HG03520 (cell line): ENCODE data around the gene PARVA.

Source experiments
- ATAC-seq: cut with Tn5 transposase; IDR thresholded peaks from one replicate; pipeline ENCODE4 v1.9.1; 2021; ENCODE audit warnings: mild to moderate bottlenecking, moderate library complexity; ENCODE audit not compliant: unreplicated experiment

The PARVA gene

DNA sequence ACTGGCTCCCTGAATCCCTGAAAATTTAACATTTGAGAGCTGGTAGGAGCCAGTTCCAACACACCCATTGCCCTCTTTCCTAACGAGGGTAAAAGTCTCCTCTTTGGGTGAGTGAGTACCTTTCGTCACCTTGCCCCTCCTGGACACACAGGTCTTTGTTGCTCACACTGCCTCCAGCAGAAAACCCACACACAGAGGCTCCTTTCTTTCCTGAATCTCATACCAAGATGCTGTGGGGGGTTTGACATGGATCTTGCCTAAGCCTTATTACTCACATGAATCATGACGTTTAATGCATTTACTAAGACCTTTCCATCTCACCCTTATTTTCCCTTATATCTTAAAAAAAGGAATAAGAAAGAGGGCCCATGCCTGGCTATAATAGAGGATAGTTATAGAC lies 53.0 kb downstream of the PARVA start:
- no peak for ATAC-seq

DNA sequence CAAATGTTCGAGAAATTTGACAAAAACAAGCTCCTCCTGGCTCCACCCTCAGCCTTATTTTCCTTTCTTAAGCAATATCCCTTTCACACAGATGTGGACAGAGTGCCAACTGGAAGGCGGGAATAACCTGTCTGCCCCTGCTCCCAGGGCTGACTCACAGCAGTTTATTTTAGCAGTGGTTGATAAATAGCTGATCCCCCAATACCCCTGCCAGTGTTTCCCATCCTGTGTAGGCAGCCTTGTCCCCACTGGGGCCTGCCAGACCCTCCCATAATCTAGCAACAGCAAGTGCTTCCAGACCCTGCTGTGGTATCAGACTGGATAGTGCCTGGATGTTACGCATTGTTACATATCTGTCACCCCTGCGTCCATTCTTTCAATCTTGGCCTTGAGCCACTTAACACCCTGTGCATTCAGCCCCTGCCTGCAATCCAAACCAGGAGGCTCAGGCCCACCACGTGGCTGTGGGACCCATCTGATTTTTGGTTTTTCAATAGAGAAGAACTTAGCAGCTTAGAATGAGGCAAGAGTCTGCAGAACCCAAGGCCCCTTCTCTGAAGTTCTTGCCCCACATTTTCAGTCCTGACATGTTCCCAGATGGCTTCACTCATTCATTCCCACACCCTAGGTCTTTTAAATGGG lies 53.7 kb downstream of the PARVA start:
- no peak for ATAC-seq

DNA sequence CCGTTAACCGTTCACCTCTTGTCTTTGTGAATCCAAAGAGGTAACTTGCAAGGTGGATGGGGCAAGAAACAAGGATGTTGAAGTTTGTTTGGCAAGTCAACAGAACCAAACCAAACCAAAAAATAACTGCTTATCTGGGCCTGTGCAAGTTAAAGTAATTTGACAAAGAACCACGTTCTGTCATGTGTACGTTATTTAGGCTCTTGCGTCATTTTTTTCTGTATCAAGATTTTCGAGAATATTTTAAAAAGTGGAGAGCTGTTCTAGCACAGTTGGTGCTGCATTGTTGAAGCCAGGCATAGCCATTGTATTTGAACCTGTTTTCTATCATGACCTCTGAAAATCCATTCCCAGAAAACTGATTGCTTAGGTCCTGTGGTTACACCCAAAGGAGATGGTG lies 55.1 kb downstream of the PARVA start:
- no peak for ATAC-seq

DNA sequence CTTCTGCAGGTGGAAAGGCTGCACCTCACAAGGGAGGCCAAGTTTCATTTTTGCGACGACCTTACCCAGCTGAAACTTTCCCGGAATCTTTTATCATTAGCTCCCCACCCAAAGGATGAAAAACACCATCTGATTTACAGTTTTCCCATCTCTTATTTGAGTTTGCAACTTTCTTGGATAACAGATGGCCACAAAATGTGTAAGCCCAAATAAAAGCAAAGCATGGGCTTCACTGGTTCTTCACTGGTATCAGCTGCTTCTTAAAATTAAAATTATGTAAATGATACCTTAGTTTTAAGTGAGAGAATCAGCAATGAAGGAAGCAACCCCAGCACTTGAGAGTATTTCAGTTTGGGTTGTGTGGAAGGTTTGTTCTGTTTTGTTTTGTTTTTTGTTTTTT lies 55.8 kb downstream of the PARVA start:
- no peak for ATAC-seq

DNA sequence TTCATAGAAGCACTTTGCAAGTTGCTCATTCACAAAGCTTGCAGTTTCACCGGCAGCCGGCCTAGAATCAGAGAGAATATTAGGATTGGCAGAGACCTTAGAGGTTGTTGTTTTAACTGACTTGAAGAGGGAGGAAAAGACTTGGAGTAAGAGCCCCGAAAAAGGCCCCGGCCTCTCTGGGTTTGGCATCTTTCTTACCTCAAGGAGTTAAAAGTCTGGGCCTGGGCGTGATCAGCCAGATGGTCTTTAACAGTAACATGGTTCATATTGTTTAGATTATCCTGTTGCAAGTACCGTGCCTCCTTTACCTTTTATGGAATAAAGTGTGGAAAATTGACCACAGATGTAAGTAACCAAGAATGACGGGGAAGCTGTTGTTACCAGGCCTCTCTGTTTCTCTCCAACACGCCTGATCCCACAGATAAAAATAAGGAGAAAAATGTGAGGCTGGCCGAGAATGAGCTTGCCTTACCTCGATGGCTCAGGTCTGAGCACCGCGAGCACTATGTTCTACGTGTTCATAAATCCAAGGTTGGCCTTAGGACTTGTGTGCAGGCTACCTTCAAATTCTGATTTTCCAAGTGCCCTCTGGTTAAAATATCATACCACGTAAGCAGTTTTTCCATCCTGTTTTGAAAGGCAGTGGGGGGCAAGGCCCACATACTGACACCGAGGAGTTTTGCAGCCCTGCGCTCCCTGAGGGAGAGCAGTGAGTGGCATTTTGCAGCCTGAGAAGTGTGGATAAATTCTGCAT lies 56.4 kb downstream of the PARVA start:
- ATAC-seq = no peak

DNA sequence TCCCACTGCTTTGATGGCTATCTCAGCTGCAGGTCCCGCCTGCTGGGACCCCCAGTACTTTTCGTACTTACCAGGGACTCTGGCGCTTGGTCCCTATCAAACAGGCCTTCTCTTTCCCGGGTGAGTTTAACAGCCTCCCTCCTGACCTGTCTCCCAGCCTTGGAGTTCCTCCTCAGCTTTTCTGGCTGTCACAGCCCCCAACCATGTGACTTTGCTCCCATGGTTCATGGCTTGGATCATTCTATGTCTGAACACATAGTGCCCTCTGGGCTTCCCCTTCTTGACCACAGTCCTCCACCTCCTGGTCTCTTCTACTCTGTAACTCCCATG lies 56.9 kb downstream of the PARVA start:
- ATAC-seq = no peak

DNA sequence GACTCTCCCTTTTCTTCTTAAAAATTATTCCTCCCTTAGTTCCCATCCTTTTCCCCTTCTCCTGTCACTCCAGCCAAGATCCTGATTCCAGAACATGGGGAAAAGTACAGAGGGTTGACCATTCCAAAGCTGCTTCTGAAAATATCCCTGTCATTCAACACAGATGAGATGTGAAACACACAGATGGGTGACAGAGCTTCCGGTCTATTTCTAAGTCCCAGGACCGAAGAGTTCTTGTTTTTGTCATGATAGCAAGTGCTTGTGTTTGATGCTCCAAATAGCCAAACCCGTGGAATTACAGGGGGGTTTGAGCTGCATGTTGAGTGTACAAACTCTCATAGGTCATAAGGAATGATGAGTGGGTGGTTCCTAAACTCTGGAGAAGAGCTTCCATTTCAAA lies 57.9 kb downstream of the PARVA start:
- ATAC-seq = no peak

DNA sequence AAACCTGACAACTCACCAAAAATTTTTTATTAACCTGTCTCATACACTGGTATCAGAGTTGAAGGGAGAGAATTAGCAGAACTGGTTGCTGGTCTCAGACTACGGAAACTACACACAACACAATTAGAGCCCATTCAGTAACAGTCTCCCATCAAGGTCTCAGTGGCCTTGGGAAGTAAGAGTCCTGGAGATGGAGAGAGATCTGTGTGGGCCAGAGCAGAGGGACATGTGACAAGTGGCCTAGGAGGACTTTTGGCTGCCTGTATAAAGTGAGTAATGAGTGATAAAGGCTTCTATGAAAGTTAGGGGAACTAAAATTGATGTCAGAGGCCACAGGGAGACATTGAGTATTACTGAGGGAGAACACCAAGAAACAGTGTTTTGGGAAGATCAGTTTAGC lies 58.9 kb downstream of the PARVA start:
- ATAC-seq = no peak

DNA sequence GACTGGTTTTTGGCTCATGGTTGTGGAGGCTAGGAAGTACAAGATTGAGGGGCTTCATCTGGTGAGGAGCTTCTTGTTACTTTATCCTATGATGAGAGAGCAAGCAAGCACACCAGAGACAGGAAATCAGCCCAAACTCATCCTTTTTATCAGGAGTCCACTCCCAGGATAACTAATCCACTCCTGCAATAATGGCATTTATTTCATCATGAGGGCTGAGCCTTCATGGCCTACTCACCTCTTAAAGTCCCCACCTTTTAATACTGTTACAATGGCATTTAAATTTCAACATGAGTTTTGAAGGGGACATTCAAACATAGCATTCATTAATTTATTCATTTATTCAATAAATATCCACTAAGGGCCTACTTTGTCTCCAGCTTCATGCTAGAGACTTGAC lies 60.9 kb downstream of the PARVA start:
- ATAC-seq = no peak

DNA sequence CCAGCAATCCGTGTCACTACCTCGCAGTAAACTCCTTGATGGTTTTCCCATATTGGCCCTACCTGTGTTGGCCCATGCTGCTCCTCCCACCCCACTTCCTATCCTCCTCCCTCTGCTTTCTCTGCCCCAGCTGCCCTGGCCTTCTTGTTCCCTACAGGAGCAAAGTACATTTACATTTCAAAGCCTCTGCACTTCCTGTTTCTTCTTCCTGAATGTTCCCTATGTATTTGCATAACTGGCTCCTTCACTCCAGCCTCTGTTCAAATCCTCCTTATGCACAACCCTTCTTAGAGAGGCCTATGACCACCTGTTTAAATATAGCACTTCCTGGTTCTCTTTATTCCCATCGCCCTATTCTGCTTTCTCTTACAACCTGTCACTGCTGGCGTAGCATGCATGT lies 62.2 kb downstream of the PARVA start:
- ATAC-seq = no peak

DNA sequence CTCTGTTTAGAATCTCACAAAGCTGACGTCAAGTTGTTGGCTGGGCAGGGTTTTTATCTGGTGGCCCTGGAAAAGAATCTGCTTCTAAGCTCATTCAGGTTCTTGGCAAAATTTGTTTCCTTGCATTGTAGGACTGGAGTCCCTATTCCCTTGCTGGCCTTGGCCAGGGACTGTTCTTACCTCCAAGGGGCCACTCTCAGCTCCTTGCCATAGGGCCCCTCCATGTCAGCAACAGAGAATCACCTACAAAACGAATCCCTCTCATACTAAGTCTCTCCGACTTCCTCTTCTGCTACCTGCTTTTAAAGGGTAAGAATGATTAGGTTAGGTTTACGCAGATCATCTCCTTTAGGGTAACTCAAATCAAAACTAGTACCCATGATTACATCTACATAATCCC lies 63.2 kb downstream of the PARVA start:
- no peak for ATAC-seq

DNA sequence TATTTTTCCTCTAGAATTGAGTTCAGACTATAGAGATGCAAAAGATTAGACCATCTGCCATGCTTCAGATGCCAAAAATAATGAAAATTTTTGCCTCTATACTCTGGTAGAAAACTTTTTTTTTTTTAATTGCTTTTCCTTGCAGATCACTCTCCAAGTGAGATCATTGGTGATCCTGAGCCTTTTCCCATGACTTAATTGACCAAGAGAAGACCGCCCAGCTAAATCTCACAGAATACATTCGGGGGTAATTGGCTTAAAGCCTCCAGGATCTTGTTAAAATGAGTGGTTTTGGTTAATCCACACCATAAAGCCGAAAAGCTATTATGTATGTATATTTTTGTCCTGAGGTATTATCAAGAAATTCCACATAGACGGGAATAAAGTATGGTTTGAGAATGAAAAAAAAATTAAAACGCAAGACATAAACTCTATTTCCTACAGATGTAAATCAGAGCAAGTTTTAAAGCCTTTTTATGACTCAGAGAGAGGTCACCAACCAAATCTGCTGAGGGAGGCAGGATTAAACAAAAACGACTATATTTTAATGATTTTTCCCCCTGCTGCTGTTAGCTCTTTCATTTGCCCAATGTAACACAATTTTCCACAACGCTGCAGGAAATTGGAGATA lies 64.0 kb downstream of the PARVA start:
- ATAC-seq = no peak

DNA sequence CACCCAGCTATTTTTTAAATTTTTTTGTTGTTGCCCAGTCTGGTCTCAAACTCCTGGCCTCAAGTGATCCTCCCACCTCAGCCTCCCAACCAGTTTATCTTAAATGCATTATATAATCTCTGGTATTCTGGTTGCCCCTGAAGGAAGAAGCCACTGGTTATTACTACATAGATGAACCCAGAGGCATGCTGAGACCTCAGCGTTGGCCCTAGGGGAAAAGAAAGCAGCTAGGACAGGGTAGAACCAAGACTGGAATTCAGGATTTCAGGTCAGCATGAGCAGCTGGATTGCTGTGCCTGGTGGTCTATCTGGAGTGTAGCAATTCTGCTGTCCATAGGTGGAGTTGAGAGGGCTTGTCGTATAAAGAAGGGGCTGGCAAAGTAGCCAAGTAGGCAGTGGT lies 67.2 kb downstream of the PARVA start:
- no peak for ATAC-seq

DNA sequence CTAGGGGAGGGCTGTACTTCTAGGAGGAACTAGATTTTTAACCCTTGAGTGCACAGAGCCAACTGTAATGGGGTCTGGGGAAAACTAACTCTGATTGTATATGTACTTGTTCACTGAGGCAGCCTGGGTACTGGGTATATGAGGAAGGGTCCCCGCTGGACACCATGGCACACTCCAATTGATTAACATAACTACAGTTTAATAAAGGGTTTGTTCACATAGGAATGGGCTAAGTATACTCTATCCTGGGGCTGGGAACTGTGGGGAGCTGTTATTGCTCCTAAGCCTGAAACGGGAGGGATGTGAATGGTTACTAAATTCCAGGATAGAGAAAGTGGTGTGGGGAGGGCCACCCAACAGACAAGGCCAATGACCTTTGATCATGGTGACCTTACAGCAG lies 67.6 kb downstream of the PARVA start:
- no peak for ATAC-seq

DNA sequence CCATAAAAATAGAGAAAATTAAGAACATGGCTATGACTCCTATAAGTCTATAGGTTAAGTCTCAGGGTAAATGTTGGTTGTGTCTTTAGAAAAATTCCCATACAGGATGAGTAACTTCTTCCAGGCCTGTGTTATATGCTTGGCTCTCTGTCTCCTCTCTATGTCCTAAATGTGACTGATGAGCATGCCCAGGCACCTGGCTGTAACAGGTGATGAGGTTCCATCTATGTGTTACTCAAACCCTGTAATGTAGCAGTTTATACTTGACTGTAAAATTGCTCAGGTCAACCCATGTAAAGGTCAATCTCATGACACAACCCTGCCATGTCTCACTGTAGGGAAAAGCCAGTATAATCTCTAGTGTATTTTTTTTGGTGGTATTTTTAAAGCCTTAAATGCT lies 69.5 kb downstream of the PARVA start:
- no peak for ATAC-seq

DNA sequence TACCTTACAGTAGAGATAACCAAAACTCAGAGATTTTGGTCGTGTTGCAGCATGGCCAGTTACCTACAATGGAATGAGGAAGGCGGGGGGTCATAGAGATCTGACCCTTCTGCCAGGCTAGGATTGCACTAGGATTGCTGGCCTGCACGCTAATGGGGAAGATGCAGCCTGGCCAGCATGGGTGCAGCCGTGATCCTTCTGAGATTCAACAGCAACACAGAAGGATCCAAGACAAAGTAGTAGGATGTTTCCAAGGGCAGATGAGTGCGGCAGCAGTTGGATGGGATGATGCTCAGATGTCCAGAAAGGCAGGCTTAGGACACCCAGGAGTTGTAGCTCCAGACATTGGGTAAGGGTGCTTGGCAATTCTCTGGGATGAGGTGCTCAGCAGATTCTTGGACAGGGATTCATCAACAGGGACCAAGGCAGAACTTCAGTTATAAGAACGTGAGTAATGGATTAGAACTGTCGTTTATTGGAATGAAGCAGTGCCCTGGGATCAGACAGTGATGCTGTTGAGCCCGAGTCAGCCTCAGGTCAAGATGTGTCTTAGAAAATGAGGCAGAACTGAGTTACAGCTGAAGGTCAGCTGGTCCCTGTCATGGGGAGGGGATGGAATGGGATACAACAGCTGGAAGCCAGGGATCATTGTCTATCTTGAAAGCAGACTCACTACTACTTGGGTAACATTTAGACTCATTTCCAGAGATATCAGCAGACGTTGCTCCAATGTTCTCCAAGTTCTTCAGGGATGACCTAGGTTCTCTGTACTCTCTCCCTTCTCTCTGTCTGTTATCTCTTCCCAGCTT lies 71.0 kb downstream of the PARVA start:
- ATAC-seq = no peak

DNA sequence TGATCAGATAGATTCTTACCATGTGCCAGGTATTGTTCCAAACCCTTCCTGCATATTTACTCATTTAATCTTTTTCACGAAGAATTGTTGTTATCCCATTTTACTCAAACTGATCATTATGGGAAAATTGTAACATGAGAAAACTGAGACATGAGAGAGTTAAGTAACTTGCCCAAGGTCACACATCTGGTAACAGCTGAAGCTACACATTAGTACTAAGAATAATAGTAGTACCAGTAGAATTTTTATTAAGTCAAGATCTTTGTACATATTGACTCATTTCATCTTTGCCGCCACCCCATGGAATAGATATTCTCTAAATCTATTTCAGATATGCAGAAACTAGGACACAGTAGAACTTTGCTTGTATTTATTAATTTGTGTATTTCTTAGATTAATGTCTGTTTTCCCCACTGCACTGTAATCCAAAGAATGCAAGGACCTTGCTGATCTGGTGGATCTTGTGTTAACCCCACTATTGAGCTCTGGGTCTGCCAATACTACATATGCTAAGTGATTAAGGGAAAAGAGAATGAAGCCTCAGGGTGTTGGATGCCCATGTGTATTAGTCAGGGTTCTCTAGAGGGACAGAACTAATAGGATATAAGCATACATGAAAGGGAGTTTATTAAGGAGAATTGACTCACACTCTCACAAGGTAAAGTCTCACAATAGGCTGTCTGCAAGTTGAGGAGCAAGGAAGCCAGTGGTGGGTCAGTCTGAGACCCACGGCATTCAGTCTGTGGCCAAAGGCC lies 72.8 kb downstream of the PARVA start:
- no peak for ATAC-seq

DNA sequence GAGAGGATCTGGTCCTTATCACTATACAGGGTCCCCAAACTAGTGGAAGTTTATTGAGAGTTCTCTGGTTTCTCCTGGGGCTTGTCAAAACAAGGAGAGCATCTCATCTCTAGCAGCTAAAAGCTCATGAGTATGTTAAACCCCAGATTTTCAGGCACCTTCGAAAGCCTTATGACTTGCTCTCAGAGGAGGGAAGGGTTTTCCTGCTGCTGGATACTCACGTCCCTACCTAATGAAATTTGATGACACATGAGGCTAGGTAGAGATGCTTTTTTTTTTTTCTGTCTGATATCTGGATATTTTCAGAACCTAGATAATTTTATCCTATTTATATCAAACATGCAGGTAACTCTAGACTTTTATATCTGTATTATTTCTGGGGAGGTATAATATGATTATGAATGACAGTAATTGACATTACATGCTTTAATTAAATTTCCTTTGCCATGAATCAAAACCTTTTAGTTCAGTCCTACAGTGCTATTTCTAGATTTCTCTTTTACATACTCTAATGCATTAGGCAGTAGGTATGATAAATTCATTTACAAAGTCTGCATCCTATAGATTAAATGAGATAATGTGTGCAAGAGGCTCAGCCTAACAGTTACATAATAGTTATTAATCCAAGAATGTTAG lies 73.9 kb downstream of the PARVA start:
- ATAC-seq = no peak

DNA sequence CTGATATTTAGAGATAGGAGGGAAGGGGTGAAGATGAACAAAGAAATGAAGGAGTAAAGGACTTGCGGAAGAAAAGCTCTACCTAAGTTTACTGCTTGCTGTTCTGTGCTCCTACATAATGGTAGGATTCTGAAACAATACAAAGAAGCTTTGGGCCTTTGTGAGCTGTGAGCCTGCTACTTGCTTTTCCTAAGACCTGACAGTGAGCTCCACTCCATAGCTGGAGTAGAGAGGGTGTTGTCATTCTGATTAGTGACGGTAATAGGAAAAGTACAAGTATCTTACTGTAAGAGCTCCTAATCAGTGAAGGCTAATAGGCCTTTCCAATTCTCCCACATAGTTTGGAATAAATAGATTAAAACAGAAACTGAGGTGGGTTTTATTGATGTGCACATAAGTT lies 75.9 kb downstream of the PARVA start:
- ATAC-seq = no peak

DNA sequence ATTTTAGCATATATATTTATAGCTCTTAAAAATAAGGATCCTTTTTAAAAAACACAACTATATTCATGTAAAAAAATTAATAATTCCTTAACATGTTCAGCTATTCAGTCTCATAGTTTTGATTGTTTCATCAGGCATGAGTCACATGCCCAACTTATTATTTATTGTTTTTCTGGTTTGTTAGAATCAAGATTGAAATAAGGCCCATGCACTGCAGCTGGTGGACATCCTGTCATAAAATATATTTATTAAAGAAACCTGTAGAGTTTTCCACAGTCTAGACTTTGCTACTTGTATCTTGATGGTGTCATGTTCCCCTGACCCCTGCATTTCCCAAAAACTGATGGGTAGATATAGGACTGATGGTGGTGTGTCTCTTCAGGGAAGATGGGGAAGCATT lies 77.4 kb downstream of the PARVA start:
- no peak for ATAC-seq

DNA sequence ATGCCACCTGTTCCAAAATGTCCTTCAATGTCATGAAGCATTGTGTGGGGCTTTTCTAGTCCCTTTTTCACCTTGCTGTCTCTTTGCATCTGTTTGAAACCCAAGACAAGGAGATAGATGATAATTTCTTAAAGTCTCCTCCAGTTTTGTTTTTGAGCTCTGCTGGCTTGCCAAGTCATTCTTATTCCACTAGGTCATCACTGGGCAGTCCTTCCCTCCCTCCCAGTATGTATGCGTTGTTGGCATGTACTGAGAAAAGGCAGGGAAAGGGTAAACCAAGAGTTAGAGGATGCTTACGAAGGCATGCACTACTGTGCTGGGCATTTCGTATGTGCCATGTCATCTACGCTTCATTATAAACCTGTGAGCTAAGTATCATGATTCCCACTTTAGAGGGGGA lies 78.6 kb downstream of the PARVA start:
- ATAC-seq = no peak
